ENCODE results near the gene TPMT.
A peak's percentile ranks its signal among the peaks of the same experiment; 100 is the strongest.
"Not testable (repeated sequence)": the region's sequence is repeated elsewhere in the genome, so short reads cannot be mapped to it uniquely, and the experiment has no call there.

Gene TPMT

DNA sequence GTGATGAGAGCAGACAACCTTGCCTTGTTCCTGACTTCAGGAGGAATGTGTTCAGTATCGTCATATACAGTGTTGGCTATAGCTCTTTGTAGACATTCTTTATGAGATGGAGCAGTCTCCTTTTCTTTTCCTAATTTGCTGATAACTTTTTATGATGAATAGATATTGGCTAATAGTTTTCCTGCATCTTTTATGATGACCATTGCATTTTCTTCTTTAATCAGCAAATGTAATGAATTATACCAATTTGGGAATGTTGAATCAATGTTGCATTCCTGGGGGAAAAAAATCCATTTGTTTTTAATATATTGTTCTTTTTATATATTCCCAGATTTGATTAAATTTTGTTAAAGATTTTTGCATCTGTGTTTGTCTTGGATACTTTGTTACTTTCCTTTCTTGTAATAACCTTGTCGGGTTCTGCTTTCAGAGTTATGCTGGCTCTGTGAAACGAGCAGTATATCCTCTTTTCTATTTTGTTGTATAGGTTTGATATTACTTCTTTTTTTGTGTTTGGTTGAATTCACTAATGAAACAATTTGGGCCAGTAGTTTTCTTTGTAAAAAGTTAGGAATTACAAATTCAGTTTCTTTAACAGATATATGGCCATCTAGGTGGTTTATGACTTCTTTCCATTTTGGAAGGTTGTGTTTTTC, 24.2 kb upstream of the TPMT start:
- Histone ChIP-seq H3K27ac (ENCODE audit: low read depth, low read length) (no peak overlapping the region), H3K27me3 (ENCODE audit: control insufficient read depth, insufficient read depth, low read length) (no peaks in the 10 kb centered on the region), H3K4me1 (ENCODE audit: control insufficient read depth, insufficient read depth, low read length) (0 out of 2 replicates have a peak, but pooled peaks cover 3% of the 10 kb centered on the region), H3K9me3 (ENCODE audit: control insufficient read depth, insufficient read depth, low read length) (no peaks in the 10 kb centered on the region), H3K9ac (ENCODE audit: low read depth, low read length) (no peak overlapping the region), H3K4me3 (ENCODE audit: low read depth, low read length) (no peak overlapping the region), H3K36me3 (ENCODE audit: control insufficient read depth, insufficient read depth, low read length) (no peaks in the 10 kb centered on the region)

DNA sequence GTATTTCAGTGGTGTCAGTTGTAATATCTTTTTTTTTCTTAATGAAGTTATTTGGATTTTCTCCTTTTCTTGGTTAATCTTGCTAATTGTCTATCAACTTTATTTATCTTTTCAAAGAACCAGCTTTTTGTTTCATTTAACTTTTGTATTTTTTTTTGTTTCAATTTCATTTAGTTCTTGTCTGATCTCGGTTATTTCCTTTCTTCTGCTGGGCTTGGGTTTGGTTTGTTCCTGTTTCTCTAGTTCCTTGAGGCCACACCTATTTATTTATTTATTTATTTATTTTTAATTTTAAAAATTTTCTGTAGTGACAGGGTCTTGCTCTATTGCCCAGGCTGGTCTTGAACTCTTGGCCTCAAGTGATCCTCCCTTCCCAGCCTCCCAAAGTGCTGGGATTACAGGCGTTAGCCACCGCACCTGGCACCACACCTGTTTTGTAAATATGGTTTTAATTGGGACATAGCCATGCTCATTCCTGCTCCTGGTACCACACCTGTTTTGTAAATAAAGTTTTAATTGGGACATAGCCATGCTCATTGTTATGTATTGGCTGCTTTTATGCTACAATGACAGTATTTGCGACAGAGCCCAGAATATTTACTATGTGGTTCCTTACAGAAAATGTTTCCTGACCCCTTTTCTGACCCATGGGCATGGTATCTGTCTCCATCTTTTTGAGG, 22.5 kb upstream of the TPMT start:
- Histone ChIP-seq H3K4me3 (ENCODE audit: low read depth, low read length) (no peak overlapping the region), H3K9me3 (ENCODE audit: control insufficient read depth, insufficient read depth, low read length) (no peaks in the 10 kb centered on the region), H3K9ac (ENCODE audit: low read depth, low read length) (no peak overlapping the region), H3K36me3 (ENCODE audit: control insufficient read depth, insufficient read depth, low read length) (no peaks in the 10 kb centered on the region), H3K27me3 (ENCODE audit: control insufficient read depth, insufficient read depth, low read length) (no peaks in the 10 kb centered on the region), H3K27ac (ENCODE audit: low read depth, low read length) (no peak overlapping the region), H3K4me1 (ENCODE audit: control insufficient read depth, insufficient read depth, low read length) (no peaks in the 10 kb centered on the region)

DNA sequence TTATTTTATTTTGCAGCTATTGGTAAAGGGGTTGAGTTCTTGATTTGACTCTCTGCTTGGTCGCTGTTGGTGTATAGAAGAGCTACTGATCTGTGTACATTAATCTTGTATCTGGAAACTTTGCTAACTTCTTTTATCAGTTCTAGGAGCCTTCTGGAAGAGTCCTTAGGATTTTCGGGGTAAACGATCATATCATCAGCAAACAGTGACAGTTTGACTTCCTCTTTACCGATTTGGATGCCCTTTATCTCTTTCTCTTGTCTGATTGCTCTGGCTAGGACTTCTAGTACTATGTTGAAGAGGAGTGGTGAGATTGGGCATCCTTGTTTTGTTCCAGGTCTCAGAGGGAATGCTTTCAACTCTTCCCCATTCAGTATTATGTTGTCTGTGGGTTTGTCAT, 21.3 kb upstream of the TPMT start:
- H3K36me3 ChIP-seq (ENCODE audit: control insufficient read depth, insufficient read depth, low read length); H3K4me1 ChIP-seq (ENCODE audit: control insufficient read depth, insufficient read depth, low read length); H3K4me3 ChIP-seq (ENCODE audit: low read depth, low read length); H3K9me3 ChIP-seq (ENCODE audit: control insufficient read depth, insufficient read depth, low read length); H3K27ac ChIP-seq (ENCODE audit: low read depth, low read length); H3K9ac ChIP-seq (ENCODE audit: low read depth, low read length); H3K27me3 ChIP-seq (ENCODE audit: control insufficient read depth, insufficient read depth, low read length): not testable (repeated sequence)

DNA sequence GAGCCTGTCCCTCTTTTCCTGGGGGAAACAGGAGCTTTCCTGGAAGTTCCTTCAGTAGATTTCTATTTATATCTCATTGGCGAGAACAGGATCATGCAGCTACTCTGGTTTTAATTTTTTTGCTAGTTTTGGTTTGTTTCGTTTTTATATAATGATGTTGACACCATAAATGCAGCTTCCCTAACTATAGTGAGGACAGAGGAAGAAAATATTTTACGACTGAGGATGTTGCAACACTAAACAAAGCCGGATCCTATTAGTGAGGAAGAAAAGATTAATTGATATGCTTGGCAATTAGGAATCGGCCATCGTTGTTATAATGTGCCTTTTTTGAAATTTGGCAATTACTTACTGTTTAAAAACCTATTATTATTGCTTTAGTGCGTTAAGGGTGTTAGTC, 17.0 kb upstream of the TPMT start:
- Histone ChIP-seq H3K4me1 (ENCODE audit: control insufficient read depth, insufficient read depth, low read length) (no peaks in the 10 kb centered on the region), H3K4me3 (ENCODE audit: low read depth, low read length) (no peak overlapping the region), H3K27me3 (ENCODE audit: control insufficient read depth, insufficient read depth, low read length) (no peaks in the 10 kb centered on the region), H3K36me3 (ENCODE audit: control insufficient read depth, insufficient read depth, low read length) (peaks cover 22% of the 10 kb centered on the region), H3K9me3 (ENCODE audit: control insufficient read depth, insufficient read depth, low read length) (peaks cover 9% of the 10 kb centered on the region), H3K9ac (ENCODE audit: low read depth, low read length) (no peak overlapping the region), H3K27ac (ENCODE audit: low read depth, low read length) (no peak overlapping the region)

DNA sequence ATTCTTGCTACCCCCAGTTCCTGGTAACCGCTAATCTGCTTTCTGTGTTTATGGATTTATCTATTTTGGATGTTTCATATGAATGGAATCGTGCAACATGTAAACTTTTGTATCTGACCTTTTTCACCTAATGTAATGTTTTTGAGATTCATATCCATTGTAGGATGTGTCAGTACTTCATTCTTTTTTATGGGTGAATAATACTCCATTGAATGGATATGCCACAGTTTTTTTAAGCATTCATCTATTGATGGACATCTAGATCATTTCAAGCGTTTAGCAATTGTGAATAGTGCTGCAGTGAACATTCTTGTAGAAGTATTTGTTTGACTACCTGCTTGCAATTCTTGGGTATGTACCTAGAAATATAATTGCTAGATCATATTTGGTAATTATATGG, 13.4 kb upstream of the TPMT start:
- Histone ChIP-seq H3K4me1 (ENCODE audit: control insufficient read depth, insufficient read depth, low read length) (no peaks in the 10 kb centered on the region), H3K36me3 (ENCODE audit: control insufficient read depth, insufficient read depth, low read length) (peaks cover 31% of the 10 kb centered on the region), H3K9me3 (ENCODE audit: control insufficient read depth, insufficient read depth, low read length) (peaks cover 9% of the 10 kb centered on the region), H3K27me3 (ENCODE audit: control insufficient read depth, insufficient read depth, low read length) (no peaks in the 10 kb centered on the region), H3K9ac (ENCODE audit: low read depth, low read length) (no peak overlapping the region), H3K27ac (ENCODE audit: low read depth, low read length) (no peak overlapping the region), H3K4me3 (ENCODE audit: low read depth, low read length) (no peak overlapping the region)

DNA sequence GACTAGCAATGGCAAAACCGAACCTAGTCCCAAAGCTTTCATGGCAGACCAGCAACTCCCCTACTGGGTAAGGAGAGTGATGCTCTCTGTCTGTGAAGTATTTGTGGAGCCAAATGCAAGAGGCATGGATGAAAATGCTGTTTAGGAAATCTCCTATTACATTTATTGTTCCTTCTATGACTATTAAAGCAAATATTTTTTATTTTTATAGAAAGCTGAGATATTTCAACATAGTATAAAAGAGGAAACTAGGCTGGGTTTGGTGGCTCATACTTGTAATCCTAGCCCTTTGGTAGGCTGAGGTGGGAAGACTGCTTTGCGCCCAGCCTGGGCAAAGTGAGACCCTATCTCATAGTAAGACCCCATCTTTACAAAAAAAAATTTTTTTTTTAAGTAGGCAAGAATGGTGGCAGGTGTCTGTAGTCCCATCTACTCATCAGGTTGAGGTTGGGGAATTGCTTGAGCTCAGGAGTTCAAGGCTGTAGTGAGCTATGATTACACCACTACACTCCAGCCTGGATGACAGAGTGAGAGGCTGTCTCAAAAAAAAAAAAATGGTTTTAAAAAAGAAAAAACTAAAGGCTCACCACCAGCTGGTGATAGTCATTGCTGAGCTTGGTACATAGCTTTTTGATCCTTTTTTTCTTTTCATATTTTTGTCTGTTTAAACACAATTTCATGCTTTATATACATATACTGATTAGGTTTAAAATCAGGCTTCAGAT, 11.6 kb upstream of the TPMT start:
- H3K27ac ChIP-seq (ENCODE audit: low read depth, low read length), result no peak overlapping the region
- no peaks in the 10 kb centered on the region for H3K4me1 ChIP-seq (ENCODE audit: control insufficient read depth, insufficient read depth, low read length)
- H3K9ac ChIP-seq (ENCODE audit: low read depth, low read length), result no peak overlapping the region
- peaks cover 36% of the 10 kb centered on the region for H3K36me3 ChIP-seq (ENCODE audit: control insufficient read depth, insufficient read depth, low read length)
- H3K9me3 ChIP-seq (ENCODE audit: control insufficient read depth, insufficient read depth, low read length), result peaks cover 9% of the 10 kb centered on the region
- no peaks in the 10 kb centered on the region for H3K27me3 ChIP-seq (ENCODE audit: control insufficient read depth, insufficient read depth, low read length)
- H3K4me3 ChIP-seq (ENCODE audit: low read depth, low read length), result no peak overlapping the region

DNA sequence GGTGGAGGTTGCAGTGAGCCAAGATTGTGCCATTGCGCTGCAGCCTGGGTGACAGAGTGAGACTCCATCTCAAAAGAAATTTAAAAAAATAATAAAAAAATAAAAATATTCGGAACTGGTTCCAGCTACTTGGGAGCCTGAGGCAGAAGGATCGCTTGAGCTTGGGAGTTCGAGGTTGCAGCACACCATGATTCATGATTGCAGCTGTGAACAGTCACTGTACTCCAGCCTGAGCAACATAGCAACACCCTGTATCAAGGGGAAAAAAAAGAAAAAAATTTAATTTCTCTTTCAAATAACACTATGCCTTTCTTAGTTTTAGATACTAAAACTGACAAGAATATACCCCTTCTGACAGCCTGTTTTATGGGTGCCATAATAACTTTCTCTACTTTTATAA, 10.9 kb upstream of the TPMT start:
- peaks cover 9% of the 10 kb centered on the region for H3K9me3 ChIP-seq (ENCODE audit: control insufficient read depth, insufficient read depth, low read length)
- no peak overlapping the region for H3K27ac ChIP-seq (ENCODE audit: low read depth, low read length)
- no peaks in the 10 kb centered on the region for H3K4me1 ChIP-seq (ENCODE audit: control insufficient read depth, insufficient read depth, low read length)
- H3K9ac ChIP-seq (ENCODE audit: low read depth, low read length), result no peak overlapping the region
- no peaks in the 10 kb centered on the region for H3K27me3 ChIP-seq (ENCODE audit: control insufficient read depth, insufficient read depth, low read length)
- H3K4me3 ChIP-seq (ENCODE audit: low read depth, low read length), result no peak overlapping the region
- H3K36me3 ChIP-seq (ENCODE audit: control insufficient read depth, insufficient read depth, low read length), result peaks cover 38% of the 10 kb centered on the region

DNA sequence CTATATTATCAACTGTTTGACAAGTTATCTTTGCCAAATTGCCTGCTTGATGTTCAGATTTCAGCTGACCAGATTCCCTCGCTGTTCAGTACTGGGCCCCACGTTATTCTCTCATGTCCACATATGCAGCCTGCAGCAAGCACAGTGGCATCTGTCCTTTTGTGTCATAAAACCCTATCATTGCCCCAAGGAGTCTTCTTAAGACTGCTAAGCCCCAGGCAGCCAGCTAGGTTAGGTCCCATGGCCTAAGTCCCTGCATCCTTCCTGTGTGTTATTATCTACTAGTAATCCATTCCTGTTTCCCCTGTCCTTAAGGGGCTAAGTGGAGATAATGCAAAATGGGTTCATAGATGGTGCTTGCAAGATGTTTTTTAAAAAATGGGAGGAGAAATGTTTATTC, 7.5 kb upstream of the TPMT start:
- Histone ChIP-seq H3K9me3 (ENCODE audit: control insufficient read depth, insufficient read depth, low read length) (no peaks in the 10 kb centered on the region), H3K4me1 (ENCODE audit: control insufficient read depth, insufficient read depth, low read length) (no peaks in the 10 kb centered on the region), H3K36me3 (ENCODE audit: control insufficient read depth, insufficient read depth, low read length) (peaks cover 32% of the 10 kb centered on the region), H3K9ac (ENCODE audit: low read depth, low read length) (no peak overlapping the region), H3K27me3 (ENCODE audit: control insufficient read depth, insufficient read depth, low read length) (no peaks in the 10 kb centered on the region), H3K4me3 (ENCODE audit: low read depth, low read length) (no peak overlapping the region), H3K27ac (ENCODE audit: low read depth, low read length) (no peak overlapping the region)

DNA sequence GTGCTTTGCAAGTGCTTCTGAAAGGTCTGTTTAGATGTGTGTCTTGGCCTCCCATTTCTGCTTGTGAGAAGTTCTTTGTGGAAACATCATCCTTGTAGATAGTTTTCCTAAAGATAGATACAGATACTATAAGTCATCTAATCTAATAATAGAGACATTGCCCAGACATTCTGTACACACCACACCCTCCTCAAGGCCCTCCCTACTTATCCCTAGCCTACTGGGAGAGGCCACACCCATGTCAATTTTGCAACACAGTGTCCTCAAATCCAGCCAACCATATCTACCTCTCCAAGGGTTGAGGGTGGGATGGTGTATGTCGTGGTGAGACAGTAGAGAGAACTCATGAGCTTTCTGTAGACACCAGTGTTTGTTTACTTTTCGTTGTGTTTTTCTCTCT, 6.6 kb upstream of the TPMT start:
- 0 out of 2 replicates have a peak, but pooled peaks cover under 1% of the 10 kb centered on the region for H3K4me1 ChIP-seq (ENCODE audit: control insufficient read depth, insufficient read depth, low read length)
- no peaks in the 10 kb centered on the region for H3K27me3 ChIP-seq (ENCODE audit: control insufficient read depth, insufficient read depth, low read length)
- no peaks in the 10 kb centered on the region for H3K9me3 ChIP-seq (ENCODE audit: control insufficient read depth, insufficient read depth, low read length)
- no peak overlapping the region for H3K4me3 ChIP-seq (ENCODE audit: low read depth, low read length)
- no peak overlapping the region for H3K9ac ChIP-seq (ENCODE audit: low read depth, low read length)
- no peak overlapping the region for H3K27ac ChIP-seq (ENCODE audit: low read depth, low read length)
- peaks cover 31% of the 10 kb centered on the region for H3K36me3 ChIP-seq (ENCODE audit: control insufficient read depth, insufficient read depth, low read length)

DNA sequence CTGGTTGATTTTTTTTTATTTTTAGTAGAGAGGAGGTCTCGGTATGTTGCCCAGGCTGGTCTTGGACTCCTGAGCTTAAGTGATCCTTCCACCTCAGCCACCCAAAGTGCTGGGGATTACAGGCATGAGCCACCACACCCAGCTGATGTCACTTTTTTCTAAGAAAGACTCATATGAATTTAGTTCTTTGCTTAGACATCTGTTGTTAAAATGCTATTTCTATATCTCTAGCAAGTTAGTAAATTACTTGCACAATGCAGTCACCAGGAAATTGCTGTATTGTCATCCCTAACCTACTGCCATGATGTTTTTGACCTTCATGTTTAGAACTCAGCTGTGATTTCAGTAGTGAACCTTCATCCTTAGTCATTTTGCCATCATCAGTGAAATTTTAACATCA, 6.0 kb upstream of the TPMT start:
- Histone ChIP-seq H3K27me3 (ENCODE audit: control insufficient read depth, insufficient read depth, low read length) (no peaks in the 10 kb centered on the region), H3K9me3 (ENCODE audit: control insufficient read depth, insufficient read depth, low read length) (no peaks in the 10 kb centered on the region), H3K27ac (ENCODE audit: low read depth, low read length) (no peak overlapping the region), H3K36me3 (ENCODE audit: control insufficient read depth, insufficient read depth, low read length) (peaks cover 26% of the 10 kb centered on the region), H3K9ac (ENCODE audit: low read depth, low read length) (no peak overlapping the region), H3K4me1 (ENCODE audit: control insufficient read depth, insufficient read depth, low read length) (peaks cover 4% of the 10 kb centered on the region; the same call in 1 of the 2 replicates), H3K4me3 (ENCODE audit: low read depth, low read length) (no peak overlapping the region)

DNA sequence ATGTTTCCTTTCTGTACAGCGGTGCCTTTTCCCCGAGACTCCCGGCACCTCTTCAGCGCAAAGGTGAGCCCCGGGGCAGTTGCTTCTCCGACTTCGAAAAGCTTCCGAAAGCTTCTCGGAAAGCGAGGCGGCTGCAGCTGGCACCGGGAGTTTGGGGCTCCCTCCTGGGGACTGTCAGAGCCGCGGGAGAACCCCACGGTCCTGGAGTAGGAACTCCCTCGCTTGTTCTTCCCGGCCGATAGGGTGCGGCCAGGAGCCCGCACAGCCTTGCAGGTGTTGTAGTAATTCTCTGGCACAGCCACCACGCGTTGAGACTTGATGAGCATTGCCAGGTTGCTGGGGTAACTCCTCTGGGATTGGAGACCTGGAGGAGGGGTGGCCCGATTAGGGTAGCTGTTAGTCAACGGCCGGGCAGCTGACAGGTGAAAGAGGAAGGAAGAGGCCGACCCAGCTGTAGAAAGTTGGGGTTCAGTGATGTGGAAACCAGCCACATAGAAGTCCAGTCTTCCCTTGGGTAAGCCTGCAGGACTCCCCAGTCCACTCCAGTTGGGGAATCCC, 1.1 kb upstream of the TPMT start:
- H3K27ac ChIP-seq (ENCODE audit: low read depth, low read length), result peak overlapping the region; percentile 70
- H3K36me3 ChIP-seq (ENCODE audit: control insufficient read depth, insufficient read depth, low read length), result peaks cover 8% of the 10 kb centered on the region
- H3K4me3 ChIP-seq (ENCODE audit: low read depth, low read length), result peak overlapping the region; percentile 82
- peaks cover 18% of the 10 kb centered on the region for H3K4me1 ChIP-seq (ENCODE audit: control insufficient read depth, insufficient read depth, low read length)
- no peaks in the 10 kb centered on the region for H3K9me3 ChIP-seq (ENCODE audit: control insufficient read depth, insufficient read depth, low read length)
- peak overlapping the region; percentile 26; the same call in 1 of the 2 replicates for H3K9ac ChIP-seq (ENCODE audit: low read depth, low read length)
- no peaks in the 10 kb centered on the region for H3K27me3 ChIP-seq (ENCODE audit: control insufficient read depth, insufficient read depth, low read length)
